ENCODE measurements around the gene TSPAN18. TPM values are rescaled to one million over a fixed set of nuclear protein-coding genes. Genes with fewer than 3 reads are reported as not detected.

TSPAN18 gene
- total and polyA plus RNA-seq, 2 experiments from 2014 or later = 68.6 to 82.8 TPM

- H3K27me3 ChIP-seq = no peaks in the 10 kb centered on the region
- DNase-seq (ENCODE audit: low read depth in 1 of 2, low spot score in 1 of 2) = no peak
- peaks cover 25% of the 10 kb centered on the region for H3K4me1 ChIP-seq (ENCODE audit: low read depth)
- no peaks in the 10 kb centered on the region for H3K36me3 ChIP-seq
- no peak overlapping the region for H3K27ac ChIP-seq
- no peak for TF ChIP-seq CTCF (IDR thresholded peaks at IDR 0.05; ENCODE audit: low read depth, low read length)
- no peaks in the 10 kb centered on the region for H3K9me3 ChIP-seq (ENCODE audit: low read depth)
- H3K4me3 ChIP-seq = no peak overlapping the region
Observed at GRCh38 chr11:44808053-44808753, 81.4 kb downstream of the TSPAN18 start.

- Histone ChIP-seq H3K36me3 (no peaks in the 10 kb centered on the region), H3K27ac (no peak overlapping the region), H3K9me3 (ENCODE audit: low read depth) (no peaks in the 10 kb centered on the region), H3K4me3 (no peak overlapping the region), H3K27me3 (no peaks in the 10 kb centered on the region), H3K4me1 (ENCODE audit: low read depth) (peaks cover 18% of the 10 kb centered on the region)
- no peak for TF ChIP-seq CTCF (IDR thresholded peaks at IDR 0.05; ENCODE audit: low read depth, low read length)
- DNase-seq (ENCODE audit: low read depth in 1 of 2, low spot score in 1 of 2) = no peak
Observed at GRCh38 chr11:44809283-44809682, 82.5 kb downstream of the TSPAN18 start.

GRCh38 chr11:44811841-44812448, 85.2 kb downstream of the TSPAN18 start:
- TF ChIP-seq CTCF (IDR thresholded peaks at IDR 0.05; ENCODE audit: low read depth, low read length) = no peak
- Histone ChIP-seq H3K27ac (no peak overlapping the region), H3K27me3 (no peaks in the 10 kb centered on the region), H3K36me3 (no peaks in the 10 kb centered on the region), H3K9me3 (ENCODE audit: low read depth) (no peaks in the 10 kb centered on the region), H3K4me1 (ENCODE audit: low read depth) (peaks cover 5% of the 10 kb centered on the region), H3K4me3 (no peak overlapping the region)
- DNase-seq (ENCODE audit: low read depth in 1 of 2, low spot score in 1 of 2) = no peak

- H3K27ac ChIP-seq = no peak overlapping the region
- no peaks in the 10 kb centered on the region for H3K36me3 ChIP-seq
- no peaks in the 10 kb centered on the region for H3K9me3 ChIP-seq (ENCODE audit: low read depth)
- no peak overlapping the region for H3K4me3 ChIP-seq
- TF ChIP-seq CTCF (IDR thresholded peaks at IDR 0.05; ENCODE audit: low read depth, low read length) = no peak
- no peaks in the 10 kb centered on the region for H3K27me3 ChIP-seq
- DNase-seq (ENCODE audit: low read depth in 1 of 2, low spot score in 1 of 2) = no peak
- H3K4me1 ChIP-seq (ENCODE audit: low read depth) = peaks cover 4% of the 10 kb centered on the region
Observed at GRCh38 chr11:44812971-44813370, 86.2 kb downstream of the TSPAN18 start.

GRCh38 chr11:44813401-44813800, 86.6 kb downstream of the TSPAN18 start:
- Histone ChIP-seq H3K9me3 (ENCODE audit: low read depth) (no peaks in the 10 kb centered on the region), H3K4me1 (ENCODE audit: low read depth) (peaks cover 4% of the 10 kb centered on the region), H3K36me3 (no peaks in the 10 kb centered on the region), H3K27ac (no peak overlapping the region), H3K27me3 (no peaks in the 10 kb centered on the region), H3K4me3 (no peak overlapping the region)
- TF ChIP-seq CTCF (IDR thresholded peaks at IDR 0.05; ENCODE audit: low read depth, low read length) = no peak
- DNase-seq (ENCODE audit: low read depth in 1 of 2, low spot score in 1 of 2) = no peak

Measured in cardiac muscle cell (in vitro differentiated cells and primary cell).